Mucosa of gallbladder (tissue), 1 donor: ENCODE measurements around the gene SGF29. TPM values are rescaled to one million over a fixed set of nuclear protein-coding genes. Genes with fewer than 3 reads are reported as not detected.
"Not testable (repeated sequence)": the region's sequence is repeated elsewhere in the genome, so short reads cannot be mapped to it uniquely, and the experiment has no call there.

Experiments used
- DNase-seq: peaks from one replicate; pipeline ENCODE4 v3.0.0-alpha.2; 2020; ENCODE audit warnings: low spot score
- total RNA-seq: library from RNA; stranded (reverse); gene quantifications from one replicate; pipeline ENCODE4 v1.2.1, GENCODE V29; 2021
- donor health status: DM: no; HTN: no; CAD: no.

The SGF29 gene
- 18.8 TPM for total RNA-seq

DNA sequence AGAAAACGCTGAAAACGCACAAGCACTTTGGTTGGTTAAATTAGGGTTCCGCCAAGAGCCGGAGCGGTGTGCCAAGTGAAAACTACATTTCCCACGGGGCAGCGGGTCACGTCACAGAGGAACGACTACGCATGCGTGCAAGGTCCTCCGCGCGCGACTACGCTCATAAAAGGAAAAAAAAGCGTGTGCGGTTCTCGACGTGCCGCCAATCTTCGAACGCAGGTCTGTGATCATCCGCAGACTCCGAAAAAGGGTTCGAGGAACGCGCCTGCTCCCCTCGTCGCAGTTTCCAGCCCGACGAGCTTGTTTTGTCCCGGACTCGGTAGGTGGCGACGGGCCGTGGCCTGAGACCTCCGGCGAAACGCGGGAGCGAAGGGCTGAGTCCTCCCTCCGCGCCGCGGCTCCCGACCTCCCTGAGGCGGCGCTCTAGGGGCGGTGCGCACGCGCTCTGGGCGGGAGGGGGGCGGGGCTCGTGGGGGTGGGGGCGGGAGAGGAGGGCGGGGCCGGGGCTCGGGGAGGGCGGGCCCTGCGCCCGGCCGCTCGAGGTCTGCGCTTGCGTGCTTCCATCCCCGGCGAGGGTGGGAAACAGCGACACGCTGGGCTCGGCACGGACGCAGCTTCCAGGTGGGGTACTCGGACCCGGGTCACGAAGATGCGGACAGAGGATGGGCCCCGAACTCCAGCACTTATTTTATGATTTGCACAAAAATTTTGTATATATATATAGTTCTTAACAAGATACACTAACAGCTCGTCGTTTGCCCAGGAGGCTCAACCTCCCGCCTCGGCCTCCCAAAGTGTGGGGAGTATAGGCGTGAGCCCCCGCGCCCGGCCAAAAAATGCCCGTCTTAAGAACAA is at the start of gene SGF29:
SGF29 (plus strand) TSS at position 145 of the 858 bp plus-strand sequence. CDS start 27,150 bp downstream, outside the sequence.
- DNase-seq = peak; percentile 94

DNA sequence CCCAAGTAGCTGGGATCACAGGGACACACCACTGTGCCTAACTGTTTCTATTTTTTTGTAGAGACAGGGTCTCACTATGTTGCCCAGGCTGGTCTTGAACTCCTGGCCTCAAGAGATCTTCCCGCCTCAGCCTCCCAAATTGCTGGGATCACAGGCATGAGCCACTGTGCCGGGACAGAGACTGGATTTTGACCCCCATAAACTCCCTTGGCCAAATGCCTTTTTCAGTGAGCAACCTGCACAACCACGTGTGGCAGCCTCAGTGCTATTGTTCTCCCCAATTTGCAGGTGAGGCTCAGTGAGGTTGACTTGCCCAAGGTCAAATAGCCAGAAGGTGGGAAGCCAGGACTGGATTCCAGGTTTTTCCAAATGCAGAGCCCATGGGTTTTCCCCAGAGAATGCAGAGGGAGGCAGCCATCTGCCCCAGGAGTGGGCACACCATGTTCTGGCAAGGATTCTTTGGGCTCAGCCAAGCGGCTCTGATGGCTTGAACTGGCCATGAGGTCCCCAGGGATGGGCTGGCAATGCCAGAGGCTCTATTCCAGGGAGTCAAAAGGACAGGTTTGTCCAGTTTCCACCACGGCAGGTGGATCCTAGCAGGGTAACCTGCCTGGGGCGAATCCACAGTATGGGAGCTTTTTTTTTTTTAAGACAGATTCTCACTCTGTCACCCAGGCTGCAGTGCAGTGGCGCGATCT is 48.9 kb upstream of the SGF29 start:
- DNase-seq = no peak

GRCh38 chr16:28505489-28506137 is 48.1 kb upstream of the SGF29 start:
- DNase-seq = no peak

GRCh38 chr16:28511031-28511430 is 42.7 kb upstream of the SGF29 start:
- DNase-seq = no peak

- DNase-seq = no peak
These were observed 41.6 kb upstream of the SGF29 start for GRCh38 chr16:28511801-28512789.

GRCh38 chr16:28513484-28514181 is 40.1 kb upstream of the SGF29 start:
- DNase-seq = no peak

- no peak for DNase-seq
These were observed 39.5 kb upstream of the SGF29 start for GRCh38 chr16:28514246-28514645.

GRCh38 chr16:28520672-28521071 is 33.0 kb upstream of the SGF29 start:
- no peak for DNase-seq

- DNase-seq = no peak
These were observed 32.3 kb upstream of the SGF29 start for GRCh38 chr16:28521436-28521835.

DNA sequence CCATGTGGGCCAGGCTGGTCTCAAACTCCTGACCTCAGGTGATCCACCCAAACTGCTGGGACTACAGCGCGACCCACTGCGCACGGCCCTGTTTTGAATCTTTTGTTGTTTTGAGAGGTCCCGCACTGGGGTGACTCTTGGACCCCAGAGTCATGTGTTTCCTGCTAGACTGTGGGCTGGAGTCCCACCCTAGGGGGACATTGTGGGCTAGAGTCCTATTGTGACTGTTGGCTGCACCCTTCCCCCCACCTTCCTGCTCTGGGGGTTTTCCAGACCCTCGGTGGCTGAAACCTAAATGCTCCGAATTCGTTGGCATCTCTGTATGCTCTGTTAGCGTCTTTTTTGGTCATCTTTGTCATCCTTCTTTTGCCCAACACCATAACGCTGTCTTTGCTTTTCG is 30.9 kb upstream of the SGF29 start:
- DNase-seq = no peak

- no peak for DNase-seq
These were observed 29.0 kb upstream of the SGF29 start for GRCh38 chr16:28524681-28525171.

DNA sequence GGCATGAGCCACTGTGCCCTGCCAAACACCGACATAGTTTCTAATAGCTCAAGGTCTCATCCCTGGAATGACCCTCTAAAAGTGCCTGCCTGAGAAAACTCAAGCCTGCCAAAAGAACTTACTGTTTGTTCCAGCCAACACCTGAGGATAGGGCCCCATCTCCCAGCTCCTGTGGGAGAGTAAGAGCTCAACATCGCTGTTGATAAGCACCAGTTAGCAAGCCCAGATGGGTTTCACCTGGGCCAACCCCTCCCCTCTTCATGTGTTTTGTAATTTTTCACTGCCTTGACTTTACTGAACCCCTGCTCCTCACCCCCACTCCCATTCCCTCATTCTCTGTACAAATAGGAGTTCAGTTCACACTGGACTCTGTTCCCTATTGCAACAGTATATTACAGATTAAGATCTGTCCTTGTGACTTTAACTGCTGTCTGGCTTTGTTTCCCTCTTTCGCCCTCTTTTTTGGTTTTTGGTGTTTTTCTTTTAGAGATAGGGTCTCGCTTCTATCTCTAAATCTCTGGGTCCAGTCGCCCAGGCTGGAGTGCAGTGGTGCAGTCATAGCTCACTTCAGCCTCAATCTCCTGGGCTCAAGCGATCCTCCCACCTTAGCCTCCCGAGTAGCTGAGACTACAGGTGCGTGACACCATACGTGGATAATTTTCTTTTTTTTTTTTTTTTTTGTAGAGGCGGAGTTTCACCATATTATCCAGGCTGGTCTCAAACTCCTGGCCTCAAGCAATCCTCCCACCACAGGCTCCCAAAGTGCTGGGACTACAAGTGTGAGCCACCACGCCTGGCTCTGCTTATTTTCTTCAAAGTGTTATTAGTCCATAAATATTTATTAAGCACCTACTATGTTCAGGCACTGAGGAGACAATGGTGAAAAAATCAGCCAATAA is 27.3 kb upstream of the SGF29 start:
- DNase-seq = no peak

DNA sequence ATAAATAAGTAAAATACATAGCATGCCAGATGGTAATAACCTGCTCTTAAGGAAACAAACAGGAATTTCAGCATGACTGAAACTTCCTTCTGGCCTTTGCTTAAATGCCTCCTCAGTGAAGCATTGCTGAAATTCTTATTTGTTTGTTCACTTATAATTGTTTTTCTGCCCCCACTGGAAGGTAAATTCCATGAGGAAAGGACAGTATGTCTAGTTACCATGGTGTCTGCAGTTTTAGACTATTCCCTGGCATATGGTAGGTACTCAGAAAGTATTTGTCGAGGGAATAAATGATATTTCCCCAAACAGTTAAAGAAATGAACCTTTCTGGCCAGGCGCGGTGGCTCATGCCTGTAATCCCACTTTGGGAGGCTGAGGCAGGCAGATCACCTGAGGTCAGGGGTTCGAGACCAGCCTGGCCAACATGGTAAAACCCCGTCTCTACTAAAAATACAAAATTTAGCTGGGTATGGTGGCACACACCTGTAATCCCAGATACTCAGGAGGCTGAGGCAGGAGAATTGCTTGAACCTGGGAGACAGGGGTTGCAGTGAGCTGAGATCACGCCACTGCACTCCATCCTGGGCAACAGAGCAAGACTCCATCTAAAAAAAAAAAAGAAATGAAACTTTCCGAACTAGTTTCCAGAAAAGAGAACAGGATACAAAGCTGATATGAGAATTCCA is 26.5 kb upstream of the SGF29 start:
- not testable (repeated sequence) for DNase-seq

GRCh38 chr16:28527985-28528384 is 25.7 kb upstream of the SGF29 start:
- no peak for DNase-seq

GRCh38 chr16:28528463-28528867 is 25.3 kb upstream of the SGF29 start:
- DNase-seq = no peak

DNA sequence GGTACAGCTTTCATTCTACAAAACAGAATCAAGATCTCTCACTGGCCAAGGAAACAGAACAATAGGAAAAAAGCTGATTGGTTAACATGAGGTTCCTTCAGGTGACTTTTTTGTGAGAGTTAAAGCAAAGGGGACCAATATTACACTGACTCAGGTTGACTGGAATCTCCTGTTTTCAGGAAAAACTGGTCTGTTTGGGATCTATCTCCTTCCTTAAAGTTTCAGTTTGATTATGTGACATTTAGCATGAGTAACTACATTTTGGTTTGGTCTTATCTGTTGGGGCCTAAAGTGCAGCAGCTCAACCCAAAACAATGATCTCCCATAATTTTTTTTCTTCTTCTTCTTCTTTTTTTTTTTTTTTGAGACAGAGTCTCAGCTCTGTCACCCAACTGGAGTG is 24.6 kb upstream of the SGF29 start:
- no peak for DNase-seq

GRCh38 chr16:28531777-28532744 is 21.7 kb upstream of the SGF29 start:
- DNase-seq = peak; percentile 64
